SH-SY5Y (cell line): ENCODE data around the gene DNAH10.

ENCODE experiments used
- GATA2 ChIP-seq: IDR thresholded peaks from 2 replicates; pipeline ENCODE4 v1.6.1; 2011; ENCODE audit warnings: mild to moderate bottlenecking, low read depth, low read length
- GATA3 ChIP-seq: IDR thresholded peaks from 2 replicates; pipeline ENCODE4 v1.6.1; 2011; ENCODE audit warnings: low read depth, mild to moderate bottlenecking, low read length, moderate library complexity

The DNAH10 gene

GRCh38 chr12:123903301-123904065 is 141.4 kb downstream of the DNAH10 start:
- TF ChIP-seq GATA2 (no peak), GATA3 (no peak)

- no peak for TF ChIP-seq GATA2
- TF ChIP-seq GATA3: no peak
These were observed 143.3 kb downstream of the DNAH10 start for GRCh38 chr12:123905319-123905925.

GRCh38 chr12:123906711-123907420 is 144.8 kb downstream of the DNAH10 start:
- no peak for TF ChIP-seq GATA3
- no peak for TF ChIP-seq GATA2

- no peak for TF ChIP-seq GATA2
These were observed 145.8 kb downstream of the DNAH10 start for GRCh38 chr12:123907726-123908476.

GRCh38 chr12:123908884-123909725 is 147.0 kb downstream of the DNAH10 start:
- TF ChIP-seq GATA3 (no peak), GATA2 (no peak)

GRCh38 chr12:123910057-123910456 is 148.0 kb downstream of the DNAH10 start:
- TF ChIP-seq GATA2: no peak
- no peak for TF ChIP-seq GATA3

- no peak for TF ChIP-seq GATA2
- no peak for TF ChIP-seq GATA3
These were observed 148.7 kb downstream of the DNAH10 start for GRCh38 chr12:123910761-123911193.

GRCh38 chr12:123912415-123913380 is 150.6 kb downstream of the DNAH10 start:
- TF ChIP-seq GATA2 (no peak), GATA3 (no peak)

GRCh38 chr12:123914726-123915333 is 152.7 kb downstream of the DNAH10 start:
- TF ChIP-seq GATA2: no peak
- TF ChIP-seq GATA3: no peak

- TF ChIP-seq GATA2: no peak
- TF ChIP-seq GATA3: no peak
These were observed 154.6 kb downstream of the DNAH10 start for GRCh38 chr12:123916729-123917128.

- no peak for TF ChIP-seq GATA3
These were observed 155.3 kb downstream of the DNAH10 start for GRCh38 chr12:123917337-123917850.

- TF ChIP-seq GATA3 (no peak), GATA2 (no peak)
These were observed 157.9 kb downstream of the DNAH10 start for GRCh38 chr12:123919980-123920360.
